Central memory CD4-positive, alpha-beta T cell (primary cell): Measurements from ENCODE around the gene RASA4B.
"Not testable (repeated sequence)": the region's sequence is repeated elsewhere in the genome, so short reads cannot be mapped to it uniquely, and the experiment has no call there.

Experiments
- DNase-seq: peaks from one replicate; pipeline ENCODE4 v3.0.0; 2022
- total RNA-seq, 3 experiments: gene quantifications; one replicate each; lab custom pipeline; 2026; lab: John Stamatoyannopoulos, UW

The RASA4B gene
- total RNA-seq, result 0.99 to 2.5 (median 1.8) reads per million in 3 experiments

GRCh38 chr7:102517550-102518147 lies at the start of gene RASA4B:
Gene RASA4B, minus strand, starts transcription at chr7:102517777. Its CDS starts 67 bp downstream, at chr7:102517710.
- not testable (repeated sequence) for DNase-seq

- not testable (repeated sequence) for DNase-seq
Measured at GRCh38 chr7:102550808-102551422, 33.3 kb upstream of the RASA4B start, which contains the start of gene SPDYE2. Gene SPDYE2, plus strand, starts transcription at chr7:102551226. Its CDS starts 2,030 bp downstream, at chr7:102553256.

- DNase-seq, result not testable (repeated sequence)
Measured at GRCh38 chr7:102546353-102546752, 28.8 kb upstream of the RASA4B start.

- not testable (repeated sequence) for DNase-seq
Measured at GRCh38 chr7:102545288-102545687, 27.7 kb upstream of the RASA4B start.

- not testable (repeated sequence) for DNase-seq
Measured at GRCh38 chr7:102544372-102544771, 26.8 kb upstream of the RASA4B start.

- DNase-seq, result not testable (repeated sequence)
Measured at GRCh38 chr7:102543596-102543995, 26.0 kb upstream of the RASA4B start, which contains the start of gene UPK3BL2. Gene UPK3BL2, minus strand, starts transcription at chr7:102543696. Its CDS starts 60 bp downstream, at chr7:102543636.

GRCh38 chr7:102542771-102543170 lies 25.2 kb upstream of the RASA4B start:
- DNase-seq, result not testable (repeated sequence)

- DNase-seq, result not testable (repeated sequence)
Measured at GRCh38 chr7:102542083-102542482, 24.5 kb upstream of the RASA4B start.

GRCh38 chr7:102540604-102541003 lies 23.0 kb upstream of the RASA4B start:
- not testable (repeated sequence) for DNase-seq

- not testable (repeated sequence) for DNase-seq
Measured at GRCh38 chr7:102535062-102535615, 17.6 kb upstream of the RASA4B start.

GRCh38 chr7:102532127-102532526 lies 14.6 kb upstream of the RASA4B start:
- not testable (repeated sequence) for DNase-seq

GRCh38 chr7:102531583-102531982 lies 14.0 kb upstream of the RASA4B start:
- DNase-seq, result not testable (repeated sequence)

- not testable (repeated sequence) for DNase-seq
Measured at GRCh38 chr7:102527822-102528793, 10.5 kb upstream of the RASA4B start.

GRCh38 chr7:102527182-102527581 lies 9.6 kb upstream of the RASA4B start:
- DNase-seq, result not testable (repeated sequence)

GRCh38 chr7:102524803-102525202 lies 7.2 kb upstream of the RASA4B start:
- DNase-seq, result not testable (repeated sequence)

- DNase-seq, result not testable (repeated sequence)
Measured at GRCh38 chr7:102520797-102521196, 3.2 kb upstream of the RASA4B start.

GRCh38 chr7:102516951-102517350 lies 626 bp downstream of the RASA4B start:
- not testable (repeated sequence) for DNase-seq

GRCh38 chr7:102515889-102516288 lies 1.7 kb downstream of the RASA4B start:
- not testable (repeated sequence) for DNase-seq

- not testable (repeated sequence) for DNase-seq
Measured at GRCh38 chr7:102514881-102515721, 2.5 kb downstream of the RASA4B start.

GRCh38 chr7:102512642-102513221 lies 4.8 kb downstream of the RASA4B start:
- DNase-seq, result not testable (repeated sequence)
